SK-N-SH (cell line): ENCODE measurements around the gene GGACT. TPM values are rescaled to one million over a fixed set of nuclear protein-coding genes. Genes with fewer than 3 reads are reported as not detected.

Source experiments
- CTCF ChIA-PET: fragments of 300-600, 350-600 bp; formaldehyde crosslinking; extraction: SDS; loops from one replicate; lab custom pipeline; 2021; lab: Yijun Ruan, JAX
- POLR2A ChIA-PET: fragments of 350-600 bp; sonication (Branson Sonifier 250); formaldehyde crosslinking; extraction: SDS; loops from one replicate; lab custom pipeline; 2020; ENCODE audit warnings: antibody characterized with exemption, inconsistent platforms; lab: Yijun Ruan, JAX
- DNase-seq: peaks from one replicate; pipeline ENCODE4 v3.0.0; 2012
- H2AFZ ChIP-seq: fragments of 200-600 bp; sonication (generic); 2 replicates; pipeline ENCODE4 v1.8.1; 2016; ENCODE audit warnings: antibody characterized with exemption, mild to moderate bottlenecking, low read depth
- H3F3A ChIP-seq: fragments of 200-600 bp; sonication (generic); replicated peaks from 2 replicates; pipeline ENCODE3; 2016; ENCODE audit warnings: antibody characterized with exemption, mild to moderate bottlenecking; ENCODE audit not compliant: insufficient read depth
- H3K27ac ChIP-seq, 2 experiments: fragments of 200-500 bp in 1 of 2; fragments of 200-600 bp in 1 of 2; sonication (Bioruptor generic) in 1 of 2; sonication (generic), shearing (Covaris generic) in 1 of 2; 2 replicates each; pipeline versions ENCODE4 v1.5.1 to v1.6.1; 2014 to 2016; ENCODE audit warnings: low read depth in 2 of 2, inconsistent platforms in 1 of 2, low read length in 1 of 2, mild to moderate bottlenecking in 1 of 2, mixed read lengths in 1 of 2
- H3K27me3 ChIP-seq: fragments of 200-600 bp; sonication (generic), shearing (Covaris generic); 2 replicates; pipeline ENCODE4 v1.6.1; 2016; ENCODE audit warnings: mixed run types; ENCODE audit not compliant: insufficient read depth
- H3K36me3 ChIP-seq, 2 experiments: fragments of 200-500 bp in 1 of 2; fragments of 200-600 bp in 1 of 2; sonication (Bioruptor generic) in 1 of 2; sonication (generic) in 1 of 2; replicated peaks in 1 of 2; 2 replicates each; pipeline versions ENCODE3 to v1.5.1; 2014 to 2016; ENCODE audit warnings: low read length in 1 of 2, mild to moderate bottlenecking in 1 of 2; ENCODE audit not compliant: insufficient read depth in 2 of 2, control insufficient read depth in 1 of 2
- H3K4me1 ChIP-seq, 2 experiments: fragments of 200-500 bp in 1 of 2; fragments of 200-600 bp in 1 of 2; sonication (Bioruptor generic) in 1 of 2; sonication (generic), shearing (Covaris generic) in 1 of 2; 2 replicates each; pipeline versions ENCODE4 v1.5.1 to v1.6.1; 2014 to 2016; ENCODE audit warnings: low read depth in 1 of 2, low read length in 1 of 2, mixed run types in 1 of 2; ENCODE audit not compliant: insufficient read depth in 2 of 2, control insufficient read depth in 1 of 2
- H3K4me2 ChIP-seq: fragments of 200-600 bp; sonication (generic), shearing (Covaris generic); 2 replicates; pipeline ENCODE4 v1.6.1; 2017; ENCODE audit warnings: mixed run types
- H3K4me3 ChIP-seq, 2 experiments: fragments of 200-500 bp in 1 of 2; fragments of 200-600 bp in 1 of 2; sonication (Bioruptor generic) in 1 of 2; sonication (generic), shearing (Covaris generic) in 1 of 2; 2 replicates each; pipeline versions ENCODE4 v1.5.1 to v1.8.1; 2014 to 2016; ENCODE audit warnings: low read depth in 2 of 2, inconsistent platforms in 1 of 2, low read length in 1 of 2, mild to moderate bottlenecking in 1 of 2, mixed read lengths in 1 of 2, moderate library complexity in 1 of 2
- H3K79me2 ChIP-seq: fragments of 200-600 bp; sonication (generic); 2 replicates; pipeline ENCODE4 v1.8.1; 2017; ENCODE audit warnings: mild to moderate bottlenecking; ENCODE audit not compliant: insufficient read depth
- H3K9ac ChIP-seq: fragments of 200-600 bp; sonication (generic); 2 replicates; pipeline ENCODE4 v1.6.1; 2017; ENCODE audit warnings: mixed run types
- H3K9me2 ChIP-seq: fragments of 200-600 bp; sonication (generic); 2 replicates; pipeline ENCODE4 v1.6.1; 2017; ENCODE audit warnings: mixed run types
- H3K9me3 ChIP-seq: fragments of 200-600 bp; sonication (generic); 2 replicates; pipeline ENCODE4 v1.6.1; 2017; ENCODE audit warnings: mixed run types, mild to moderate bottlenecking, moderate library complexity
- H4K20me1 ChIP-seq: fragments of 200-600 bp; sonication (generic); 2 replicates; pipeline ENCODE4 v1.6.1; 2017; ENCODE audit warnings: mild to moderate bottlenecking, mixed run types; ENCODE audit not compliant: insufficient read depth
- CHD2 ChIP-seq: fragments of 150-350 bp; IDR thresholded peaks from 2 replicates; pipeline ENCODE4 v1.6.1; 2018; ENCODE audit warnings: low read length; ENCODE audit not compliant: partially characterized antibody
- ELF1 ChIP-seq: IDR thresholded peaks from 2 replicates; pipeline ENCODE4 v1.4.0; 2012
- EZH2phosphoT487 ChIP-seq: fragments of 200-600 bp; sonication (generic); IDR thresholded peaks from 2 replicates; pipeline ENCODE4 v1.6.1; 2017; ENCODE audit warnings: low read depth, mixed run types, mild to moderate bottlenecking, antibody characterized with exemption, moderate library complexity, borderline replicate concordance
- FOSL2 ChIP-seq: IDR thresholded peaks from 2 replicates; pipeline ENCODE4 v1.4.0; 2012; ENCODE audit warnings: low read depth, mild to moderate bottlenecking, moderate library complexity, borderline replicate concordance
- FOXJ3 ChIP-seq: sonication (generic); formaldehyde crosslinking; IDR thresholded peaks from 2 replicates; pipeline ENCODE4 v1.5.1; 2020; ENCODE audit warnings: mild to moderate bottlenecking, missing genetic modification reagents
- GABPA ChIP-seq: IDR thresholded peaks from 2 replicates; pipeline ENCODE4 v1.4.0; 2012; ENCODE audit warnings: low read depth, mild to moderate bottlenecking
- GATA2 ChIP-seq: sonication (generic); formaldehyde crosslinking; IDR thresholded peaks from 2 replicates; pipeline ENCODE4 v1.5.0; 2020; ENCODE audit warnings: mild to moderate bottlenecking, missing genetic modification reagents
- JUND ChIP-seq: IDR thresholded peaks from 2 replicates; pipeline ENCODE4 v1.4.0; 2012
- MEF2A ChIP-seq: IDR thresholded peaks from 2 replicates; pipeline ENCODE4 v1.4.0; 2012; ENCODE audit warnings: low read depth, borderline replicate concordance
- MXI1 ChIP-seq: IDR thresholded peaks from 2 replicates; pipeline ENCODE4 v1.6.1; 2012; ENCODE audit warnings: mild to moderate bottlenecking, low read depth, low read length, improper control_type of control experiment
- NFIC ChIP-seq: IDR thresholded peaks from 2 replicates; pipeline ENCODE4 v1.4.0; 2012; ENCODE audit warnings: borderline replicate concordance
- NRF1 ChIP-seq: IDR thresholded peaks from 2 replicates; pipeline ENCODE4 v1.6.1; 2012; ENCODE audit warnings: low read depth, mild to moderate bottlenecking, low read length
- RAD21 ChIP-seq: IDR thresholded peaks from 2 replicates; pipeline ENCODE4 v1.6.1; 2012; ENCODE audit warnings: mild to moderate bottlenecking, low read length
- RCOR1 ChIP-seq: fragments of 150-350 bp; IDR thresholded peaks from 2 replicates; pipeline ENCODE4 v1.6.1; 2017; ENCODE audit warnings: antibody characterized with exemption, low read length
- SIN3A ChIP-seq: IDR thresholded peaks from 2 replicates; pipeline ENCODE4 v1.6.1; 2012; ENCODE audit warnings: low read depth, mild to moderate bottlenecking, low read length, moderate library complexity, borderline replicate concordance
- TCF12 ChIP-seq: IDR thresholded peaks from 2 replicates; pipeline ENCODE4 v1.4.0; 2012
- YY1 ChIP-seq: IDR thresholded peaks from 2 replicates; pipeline ENCODE4 v1.4.0; 2012; ENCODE audit warnings: low read depth, mild to moderate bottlenecking
- WGBS: methylation state at CpG from one replicate; pipeline ENCODE4 v1.1.6; 2017; ENCODE audit warnings: low lambda C conversion rate; 5-methylcytosine and 5-hydroxymethylcytosine counted together
- polyA plus RNA-seq, 3 experiments: library from polyadenylated mRNA; depleted of rRNA; stranded (reverse); fragments of >200 nt; gene quantifications; 2 replicates each; pipeline ENCODE4 v1.2.3, GENCODE V29; 2012
- TF ChIP-seq, protein P1 (sequence below): IDR thresholded peaks from 2 replicates; pipeline ENCODE4; 2012
- TF ChIP-seq, protein P2 (sequence below): fragments of 150-350 bp; IDR thresholded peaks from 2 replicates; pipeline ENCODE4 v1.6.1; 2016; ENCODE audit warnings: mild to moderate bottlenecking, low read depth, low read length
- TF ChIP-seq, protein P3 (sequence below): fragments of 200-600 bp; sonication (generic); IDR thresholded peaks from 2 replicates; pipeline ENCODE4 v1.6.1; 2017; ENCODE audit warnings: antibody characterized with exemption, mild to moderate bottlenecking, moderate library complexity
- TF ChIP-seq, protein P4 (sequence below): IDR thresholded peaks from 2 replicates; pipeline ENCODE4 v1.4.0; 2012; ENCODE audit warnings: low read depth, borderline replicate concordance

The GGACT gene
- polyA plus RNA-seq, 1 of the 3 experiments (the other 2 are of a cell fraction): 7.1 TPM

DNA sequence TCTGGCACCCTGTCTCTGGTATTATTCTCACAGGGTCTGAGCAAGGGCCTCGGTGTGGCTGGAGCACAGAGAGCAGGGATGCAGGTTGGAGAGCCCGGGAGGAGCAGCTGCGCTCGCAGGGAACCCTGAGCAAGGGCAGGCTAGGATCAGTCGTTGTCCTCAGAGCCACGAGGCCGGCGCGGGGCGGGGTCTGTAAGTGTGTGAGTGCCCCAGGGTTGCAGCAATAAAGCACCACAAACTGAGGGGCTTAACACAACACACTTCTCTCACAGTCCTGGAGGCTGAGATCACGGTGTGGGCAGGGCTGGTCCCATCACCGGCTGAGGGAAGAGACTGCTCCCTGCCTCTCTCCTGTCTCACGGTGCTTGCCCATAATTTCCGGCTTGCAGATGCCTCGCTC, 38.5 kb upstream of the GGACT start (continued):
- TF ChIP-seq FOXJ3 (CRISPR knock-in tag): no peak
- no peak for TF ChIP-seq RAD21
- TF ChIP-seq, protein P1, sequence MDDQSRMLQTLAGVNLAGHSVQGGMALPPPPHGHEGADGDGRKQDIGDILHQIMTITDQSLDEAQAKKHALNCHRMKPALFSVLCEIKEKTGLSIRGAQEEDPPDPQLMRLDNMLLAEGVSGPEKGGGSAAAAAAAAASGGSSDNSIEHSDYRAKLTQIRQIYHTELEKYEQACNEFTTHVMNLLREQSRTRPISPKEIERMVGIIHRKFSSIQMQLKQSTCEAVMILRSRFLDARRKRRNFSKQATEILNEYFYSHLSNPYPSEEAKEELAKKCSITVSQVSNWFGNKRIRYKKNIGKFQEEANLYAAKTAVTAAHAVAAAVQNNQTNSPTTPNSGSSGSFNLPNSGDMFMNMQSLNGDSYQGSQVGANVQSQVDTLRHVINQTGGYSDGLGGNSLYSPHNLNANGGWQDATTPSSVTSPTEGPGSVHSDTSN: no peak
- TF ChIP-seq, protein P2, sequence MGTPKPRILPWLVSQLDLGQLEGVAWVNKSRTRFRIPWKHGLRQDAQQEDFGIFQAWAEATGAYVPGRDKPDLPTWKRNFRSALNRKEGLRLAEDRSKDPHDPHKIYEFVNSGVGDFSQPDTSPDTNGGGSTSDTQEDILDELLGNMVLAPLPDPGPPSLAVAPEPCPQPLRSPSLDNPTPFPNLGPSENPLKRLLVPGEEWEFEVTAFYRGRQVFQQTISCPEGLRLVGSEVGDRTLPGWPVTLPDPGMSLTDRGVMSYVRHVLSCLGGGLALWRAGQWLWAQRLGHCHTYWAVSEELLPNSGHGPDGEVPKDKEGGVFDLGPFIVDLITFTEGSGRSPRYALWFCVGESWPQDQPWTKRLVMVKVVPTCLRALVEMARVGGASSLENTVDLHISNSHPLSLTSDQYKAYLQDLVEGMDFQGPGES: no peak
- no peak for TF ChIP-seq RCOR1
- TF ChIP-seq, protein P3, sequence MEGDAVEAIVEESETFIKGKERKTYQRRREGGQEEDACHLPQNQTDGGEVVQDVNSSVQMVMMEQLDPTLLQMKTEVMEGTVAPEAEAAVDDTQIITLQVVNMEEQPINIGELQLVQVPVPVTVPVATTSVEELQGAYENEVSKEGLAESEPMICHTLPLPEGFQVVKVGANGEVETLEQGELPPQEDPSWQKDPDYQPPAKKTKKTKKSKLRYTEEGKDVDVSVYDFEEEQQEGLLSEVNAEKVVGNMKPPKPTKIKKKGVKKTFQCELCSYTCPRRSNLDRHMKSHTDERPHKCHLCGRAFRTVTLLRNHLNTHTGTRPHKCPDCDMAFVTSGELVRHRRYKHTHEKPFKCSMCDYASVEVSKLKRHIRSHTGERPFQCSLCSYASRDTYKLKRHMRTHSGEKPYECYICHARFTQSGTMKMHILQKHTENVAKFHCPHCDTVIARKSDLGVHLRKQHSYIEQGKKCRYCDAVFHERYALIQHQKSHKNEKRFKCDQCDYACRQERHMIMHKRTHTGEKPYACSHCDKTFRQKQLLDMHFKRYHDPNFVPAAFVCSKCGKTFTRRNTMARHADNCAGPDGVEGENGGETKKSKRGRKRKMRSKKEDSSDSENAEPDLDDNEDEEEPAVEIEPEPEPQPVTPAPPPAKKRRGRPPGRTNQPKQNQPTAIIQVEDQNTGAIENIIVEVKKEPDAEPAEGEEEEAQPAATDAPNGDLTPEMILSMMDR: no peak
- TF ChIP-seq, protein P4, sequence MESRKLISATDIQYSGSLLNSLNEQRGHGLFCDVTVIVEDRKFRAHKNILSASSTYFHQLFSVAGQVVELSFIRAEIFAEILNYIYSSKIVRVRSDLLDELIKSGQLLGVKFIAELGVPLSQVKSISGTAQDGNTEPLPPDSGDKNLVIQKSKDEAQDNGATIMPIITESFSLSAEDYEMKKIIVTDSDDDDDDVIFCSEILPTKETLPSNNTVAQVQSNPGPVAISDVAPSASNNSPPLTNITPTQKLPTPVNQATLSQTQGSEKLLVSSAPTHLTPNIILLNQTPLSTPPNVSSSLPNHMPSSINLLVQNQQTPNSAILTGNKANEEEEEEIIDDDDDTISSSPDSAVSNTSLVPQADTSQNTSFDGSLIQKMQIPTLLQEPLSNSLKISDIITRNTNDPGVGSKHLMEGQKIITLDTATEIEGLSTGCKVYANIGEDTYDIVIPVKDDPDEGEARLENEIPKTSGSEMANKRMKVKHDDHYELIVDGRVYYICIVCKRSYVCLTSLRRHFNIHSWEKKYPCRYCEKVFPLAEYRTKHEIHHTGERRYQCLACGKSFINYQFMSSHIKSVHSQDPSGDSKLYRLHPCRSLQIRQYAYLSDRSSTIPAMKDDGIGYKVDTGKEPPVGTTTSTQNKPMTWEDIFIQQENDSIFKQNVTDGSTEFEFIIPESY: no peak
- no peak for TF ChIP-seq NFIC
- no peak for TF ChIP-seq GATA2 (CRISPR knock-in tag)
- TF ChIP-seq TCF12: no peak
- TF ChIP-seq, all 33 proteins: peak for 0

DNA sequence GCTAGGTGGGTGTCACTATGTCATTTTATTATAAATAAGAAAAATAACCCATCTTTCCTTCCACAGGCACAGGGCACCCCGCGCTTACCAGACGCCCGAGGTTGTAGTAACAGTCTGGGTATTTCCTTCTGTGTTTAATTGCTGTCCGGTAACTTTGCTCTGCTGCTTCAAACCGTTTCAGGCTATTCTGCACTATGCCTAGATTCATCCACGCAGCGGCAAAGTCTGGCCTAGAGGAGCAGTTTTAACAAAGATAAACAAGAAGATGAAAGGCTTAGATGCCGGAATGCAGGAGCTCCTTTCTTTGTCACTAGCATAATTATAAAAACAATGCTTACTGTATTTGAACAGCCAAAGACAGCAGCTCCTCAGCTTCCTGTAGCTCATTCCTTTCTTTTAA, 36.9 kb upstream of the GGACT start:
- Histone ChIP-seq H3K27me3 (no peaks in the 10 kb centered on the region), H3K79me2 (no peaks in the 10 kb centered on the region), H3K9me3 (no peaks in the 10 kb centered on the region), H3K36me3 (peaks cover 23 to 27% of the 10 kb centered on the region in 2 experiments), H3K4me2 (no peak overlapping the region), H3F3A (no peaks in the 10 kb centered on the region), H2AFZ (no peak overlapping the region), H3K4me3 (no peak overlapping the region), H4K20me1 (no peaks in the 10 kb centered on the region), H3K9ac (no peak overlapping the region), H3K27ac (no peak overlapping the region), H3K9me2 (no peaks in the 10 kb centered on the region), H3K4me1 (no peaks in the 10 kb centered on the region)
- POLR2A ChIA-PET: no interaction called here
- CTCF ChIA-PET: interaction anchor here (0.9 to 2.0 kb wide), 4 partner anchors 8 to 53 kb away, joined by 3 to 6 read pairs (median 4); no protein-coding TSS in a partner anchor
- no peak for DNase-seq
- 96% methylated on average over 9 of the region's 9 CpGs for WGBS
- TF ChIP-seq NFIC (no peak), MEF2A (no peak), JUND (no peak), YY1 (no peak), MXI1 (no peak), GABPA (no peak), FOXJ3 (CRISPR knock-in tag) (no peak), GATA2 (CRISPR knock-in tag) (no peak), CHD2 (no peak), ELF1 (no peak), EZH2phosphoT487 (no peak), FOSL2 (no peak), SIN3A (no peak), NRF1 (no peak)
- TF ChIP-seq, protein P3: no peak
